CD4-positive, alpha-beta T cell (primary cell): ENCODE results near the gene CENPP. TPM values are rescaled to one million over a fixed set of nuclear protein-coding genes. Genes with fewer than 3 reads are reported as not detected.

ENCODE experiments used
- ATAC-seq: fragments of 200-7000 bp; cut with Tn5 transposase; one replicate; pipeline ENCODE4 v1.10.0; 2022; ENCODE audit warnings: mild to moderate bottlenecking; ENCODE audit not compliant: poor library complexity
- CTCF ChIA-PET: fragments of 350-600 bp; sonication (Branson Sonifier 250); formaldehyde crosslinking; loops from one replicate; lab custom pipeline; 2021; ENCODE audit warnings: antibody characterized with exemption, inconsistent platforms; lab: Charles Lee
- POLR2A ChIA-PET: fragments of 350-600 bp; sonication (Branson Sonifier 250); formaldehyde crosslinking; loops from one replicate; lab custom pipeline; 2021; ENCODE audit warnings: antibody characterized with exemption, inconsistent platforms; lab: Charles Lee
- DNase-seq, 14 experiments: peaks; one replicate each; pipeline ENCODE4 v3.0.0-alpha.2; 2013 to 2020; ENCODE audit warnings: mixed read lengths in 2 of 14
- H3K27ac ChIP-seq, 2 donors: one replicate each; pipeline versions ENCODE4 v1.5.1 to v1.7.0; 2013; ENCODE audit warnings: low read length in 2 of 2, low read depth in 1 of 2, mild to moderate bottlenecking in 1 of 2
- H3K27me3 ChIP-seq, 2 experiments: 1 replicate in 1 of 2; 2 replicates in 1 of 2; pipeline versions ENCODE4 v1.6.1 to v1.7.0; 2013; ENCODE audit warnings: low read length in 2 of 2, control low read depth in 1 of 2, mild to moderate bottlenecking in 1 of 2, moderate library complexity in 1 of 2; ENCODE audit not compliant: insufficient read depth in 2 of 2, control insufficient read depth in 1 of 2
- H3K36me3 ChIP-seq: one replicate; pipeline ENCODE4 v1.6.1; 2013; ENCODE audit warnings: low read length, control low read depth; ENCODE audit not compliant: insufficient read depth
- H3K4me1 ChIP-seq: one replicate; pipeline ENCODE4 v1.6.1; 2013; ENCODE audit warnings: low read length, control low read depth; ENCODE audit not compliant: insufficient read depth
- H3K4me3 ChIP-seq: one replicate; pipeline ENCODE4 v1.5.1; 2013; ENCODE audit warnings: mild to moderate bottlenecking, low read length, moderate library complexity
- H3K9me3 ChIP-seq, 2 experiments: 1 replicate in 1 of 2; 2 replicates in 1 of 2; pipeline versions ENCODE4 v1.6.1 to v1.7.0; 2013; ENCODE audit warnings: low read length in 2 of 2, mild to moderate bottlenecking in 2 of 2, control low read depth in 1 of 2, moderate library complexity in 1 of 2; ENCODE audit not compliant: control insufficient read depth in 1 of 2, insufficient read depth in 1 of 2
- H3K27ac Mint-ChIP-seq: one replicate; pipeline ENCODE4 v1.8.0; 2020; ENCODE audit warnings: mixed read lengths
- H3K27me3 Mint-ChIP-seq: one replicate; pipeline ENCODE4 v1.8.0; 2021; ENCODE audit warnings: mixed read lengths
- H3K36me3 Mint-ChIP-seq: one replicate; pipeline ENCODE4 v1.8.0; 2021; ENCODE audit warnings: low read depth, mixed read lengths
- H3K4me1 Mint-ChIP-seq: one replicate; pipeline ENCODE4 v1.8.0; 2021; ENCODE audit warnings: low read depth, mixed read lengths
- H3K4me3 Mint-ChIP-seq: one replicate; pipeline ENCODE4 v1.8.0; 2020; ENCODE audit warnings: mild to moderate bottlenecking, mixed read lengths
- H3K9me3 Mint-ChIP-seq: one replicate; pipeline ENCODE4 v1.8.0; 2020; ENCODE audit warnings: mixed read lengths
- CTCF ChIP-seq: fragments of 200-600 bp; IDR thresholded peaks from one replicate; pipeline ENCODE4 v1.8.0; 2022; ENCODE audit warnings: antibody characterized with exemption, mild to moderate bottlenecking
- intact Hi-C, 2 experiments: fragments of 100-400 bp; cut with DNase I in 1 of 2; cut with micrococcal nuclease in 1 of 2; formaldehyde crosslinking; loops; one replicate each; pipeline versions ENCODE4 v1.15.1 to v1.9.0; 2023 to 2025; cut with DNase I, micrococcal nuclease
- total RNA-seq, 174 experiments: library from RNA in 2 of 174; stranded (reverse) in 2 of 174; gene quantifications; one replicate each; pipeline ENCODE4 v1.2.3 and lab custom pipeline; 2021 to 2026

CENPP gene
- total RNA-seq, 2 experiments from 2014 or later: 4.8 TPM

- no peaks in the 10 kb centered on the region for H3K27me3 Mint-ChIP-seq
- intact Hi-C loops: no loop called here
- ATAC-seq (no peak), DNase-seq (no peak)
- no peaks in the 10 kb centered on the region for H3K4me1 Mint-ChIP-seq
- H3K27ac ChIP-seq: no peak overlapping the region
- ChIA-PET POLR2A (no interaction called here), CTCF (interaction anchor here (0.9 kb wide), 1 partner anchor 31 kb away, joined by 3 read pairs; no protein-coding TSS in a partner anchor)
- no peak overlapping the region for H3K4me3 Mint-ChIP-seq
- H3K9me3 ChIP-seq: no peaks in the 10 kb centered on the region
- no peaks in the 10 kb centered on the region for H3K27me3 ChIP-seq
- peaks cover 2% of the 10 kb centered on the region for H3K36me3 ChIP-seq
- no peak for TF ChIP-seq CTCF
- no peaks in the 10 kb centered on the region for H3K9me3 Mint-ChIP-seq
- H3K4me3 ChIP-seq: no peak overlapping the region
- no peak overlapping the region for H3K27ac Mint-ChIP-seq
- H3K4me1 ChIP-seq: no peaks in the 10 kb centered on the region
- peaks cover 27% of the 10 kb centered on the region for H3K36me3 Mint-ChIP-seq
Observed at GRCh38 chr9:92332577-92333281, 7.0 kb downstream of the CENPP start.

GRCh38 chr9:92333282-92333634 lies 7.5 kb downstream of the CENPP start:
- H3K27ac Mint-ChIP-seq: no peak overlapping the region
- intact Hi-C loops: no loop called here
- no peaks in the 10 kb centered on the region for H3K4me1 ChIP-seq
- no peak overlapping the region for H3K4me3 ChIP-seq
- H3K4me1 Mint-ChIP-seq: no peaks in the 10 kb centered on the region
- no peak for DNase-seq
- H3K27ac ChIP-seq: no peak overlapping the region
- no peak overlapping the region for H3K4me3 Mint-ChIP-seq
- peaks cover 5% of the 10 kb centered on the region for H3K36me3 ChIP-seq
- no peak for TF ChIP-seq CTCF
- peaks cover 29% of the 10 kb centered on the region for H3K36me3 Mint-ChIP-seq
- no peaks in the 10 kb centered on the region for H3K9me3 ChIP-seq
- H3K27me3 Mint-ChIP-seq: no peaks in the 10 kb centered on the region
- no peaks in the 10 kb centered on the region for H3K27me3 ChIP-seq
- ChIA-PET CTCF (interaction anchor here (0.9 kb wide), 1 partner anchor 31 kb away, joined by 3 read pairs; no protein-coding TSS in a partner anchor), POLR2A (no interaction called here)
- no peaks in the 10 kb centered on the region for H3K9me3 Mint-ChIP-seq
- no peak for ATAC-seq

GRCh38 chr9:92341578-92341977 lies 15.8 kb downstream of the CENPP start:
- H3K27ac Mint-ChIP-seq: no peak overlapping the region
- peaks cover 17% of the 10 kb centered on the region for H3K36me3 ChIP-seq
- no peak overlapping the region for H3K27ac ChIP-seq
- H3K4me3 ChIP-seq: no peak overlapping the region
- intact Hi-C loops: loop anchor here in 1 of 2 experiments (5.0 to 10.0 kb wide), 2 partner anchors 96 to 293 kb away; no protein-coding TSS in a partner anchor
- H3K4me1 ChIP-seq: no peaks in the 10 kb centered on the region
- ATAC-seq (no peak), DNase-seq (no peak)
- ChIA-PET POLR2A (no interaction called here), CTCF (no interaction called here)
- peaks cover 24% of the 10 kb centered on the region for H3K36me3 Mint-ChIP-seq
- no peaks in the 10 kb centered on the region for H3K4me1 Mint-ChIP-seq
- H3K4me3 Mint-ChIP-seq: no peak overlapping the region
- no peaks in the 10 kb centered on the region for H3K9me3 Mint-ChIP-seq
- H3K27me3 Mint-ChIP-seq: no peaks in the 10 kb centered on the region
- peaks cover 0 to 4% of the 10 kb centered on the region in 2 experiments for H3K9me3 ChIP-seq
- no peaks in the 10 kb centered on the region for H3K27me3 ChIP-seq
- no peak for TF ChIP-seq CTCF
